Activated naive CD4-positive, alpha-beta T cell treated with anti-CD3 and anti-CD28 coated beads, Interleukin-2, amount 50 U/mL, for 72 hours (primary cell): ENCODE results near the gene MEX3D. TPM values are rescaled to one million over a fixed set of nuclear protein-coding genes. Genes with fewer than 3 reads are reported as not detected.

Experiments used
- ATAC-seq, 2 donors: fragments of 150-1000 bp; cut with Tn5 transposase; 2 replicates each; pipeline ENCODE4 v1.10.0; 2021; ENCODE audit warnings: mild to moderate bottlenecking in 2 of 2, moderate library complexity in 2 of 2
- DNase-seq, 2 donors: peaks; one replicate each; pipeline ENCODE4 v3.0.0; 2021 to 2022; ENCODE audit warnings: low spot score in 2 of 2
- H3K27ac Mint-ChIP-seq, 2 donors: one replicate each; pipeline ENCODE4 v1.8.0; 2022; ENCODE audit warnings: mild to moderate bottlenecking in 2 of 2, mixed read lengths in 2 of 2
- H3K36me3 Mint-ChIP-seq, 2 donors: one replicate each; pipeline ENCODE4 v1.8.0; 2022; ENCODE audit warnings: mixed read lengths in 2 of 2
- H3K9me3 Mint-ChIP-seq, 2 donors: one replicate each; pipeline ENCODE4 v1.8.0; 2022; ENCODE audit warnings: mixed read lengths in 2 of 2
- total RNA-seq, 2 donors: library from RNA; stranded (reverse); gene quantifications; one replicate each; pipeline ENCODE4 v1.2.3, GENCODE V29; 2022

The MEX3D gene
- total RNA-seq, 2 donors from 2014 or later, result 3.0 to 7.0 TPM

DNA sequence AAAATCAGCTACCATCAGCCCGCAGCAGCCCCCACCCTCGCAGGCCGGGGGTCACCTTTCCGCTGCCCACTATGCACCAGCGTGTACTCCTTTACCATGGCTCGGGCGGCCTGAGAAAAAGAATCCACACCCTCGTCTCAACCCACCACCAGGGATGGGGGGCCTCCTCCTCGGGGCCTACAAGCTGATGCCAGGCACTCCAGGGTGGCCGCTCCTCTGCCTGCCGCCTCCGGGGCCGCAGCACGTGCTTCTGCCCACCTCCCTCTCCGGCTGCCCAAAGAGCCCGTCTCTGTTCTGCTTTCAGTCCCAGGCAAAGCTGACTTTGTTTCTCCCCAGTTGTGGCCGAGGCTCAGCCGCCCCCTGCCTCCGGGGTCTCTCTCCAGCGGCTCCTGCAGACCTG, 11.1 kb upstream of the MEX3D start:
- no peaks in the 10 kb centered on the region for H3K9me3 Mint-ChIP-seq
- DNase-seq (no peak), ATAC-seq (no peak)
- peaks cover 0 to 10% of the 10 kb centered on the region in 2 donors for H3K36me3 Mint-ChIP-seq
- H3K27ac Mint-ChIP-seq, result peak overlapping the region in 1 of 2 donors; percentile 68

DNA sequence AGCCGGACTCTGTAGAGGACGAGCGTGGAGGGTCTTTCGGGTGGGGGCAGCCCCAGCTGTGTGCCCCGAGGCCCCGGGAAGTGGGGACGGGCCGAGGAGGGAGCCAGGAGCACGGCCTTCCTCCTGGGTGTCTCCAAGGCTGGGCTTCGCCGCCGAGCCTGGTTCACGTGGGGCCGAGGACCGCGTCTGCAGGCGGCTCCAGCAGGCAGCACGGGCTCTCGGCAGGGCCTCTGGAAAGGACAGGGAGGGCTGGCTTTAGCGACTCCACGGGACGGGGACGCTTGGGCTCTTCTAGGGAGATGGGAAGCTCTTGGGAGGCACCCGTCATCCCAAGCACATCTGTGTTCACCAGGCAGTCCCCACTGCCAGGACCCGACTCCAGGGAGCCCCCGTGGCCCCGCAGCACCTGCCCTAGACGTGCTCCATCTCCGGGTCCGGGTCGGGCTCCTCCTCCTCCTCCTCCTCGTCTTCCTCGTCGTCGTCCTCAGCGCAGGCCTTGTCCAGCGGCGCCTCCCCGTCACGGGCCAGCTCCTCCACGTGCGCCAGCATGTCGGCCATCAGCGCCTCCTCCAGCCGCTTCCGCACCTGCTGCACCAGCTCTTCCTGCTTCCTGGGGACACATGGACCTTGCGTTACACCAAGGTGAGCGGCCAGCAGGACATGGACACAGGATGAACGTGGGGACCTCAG, 9.9 kb upstream of the MEX3D start:
- peak in 1 of 2 donors; percentile 9 for ATAC-seq
- Mint-ChIP-seq H3K36me3 (peaks cover 0 to 10% of the 10 kb centered on the region in 2 donors), H3K9me3 (no peaks in the 10 kb centered on the region), H3K27ac (no peak overlapping the region)
- no peak for DNase-seq

DNA sequence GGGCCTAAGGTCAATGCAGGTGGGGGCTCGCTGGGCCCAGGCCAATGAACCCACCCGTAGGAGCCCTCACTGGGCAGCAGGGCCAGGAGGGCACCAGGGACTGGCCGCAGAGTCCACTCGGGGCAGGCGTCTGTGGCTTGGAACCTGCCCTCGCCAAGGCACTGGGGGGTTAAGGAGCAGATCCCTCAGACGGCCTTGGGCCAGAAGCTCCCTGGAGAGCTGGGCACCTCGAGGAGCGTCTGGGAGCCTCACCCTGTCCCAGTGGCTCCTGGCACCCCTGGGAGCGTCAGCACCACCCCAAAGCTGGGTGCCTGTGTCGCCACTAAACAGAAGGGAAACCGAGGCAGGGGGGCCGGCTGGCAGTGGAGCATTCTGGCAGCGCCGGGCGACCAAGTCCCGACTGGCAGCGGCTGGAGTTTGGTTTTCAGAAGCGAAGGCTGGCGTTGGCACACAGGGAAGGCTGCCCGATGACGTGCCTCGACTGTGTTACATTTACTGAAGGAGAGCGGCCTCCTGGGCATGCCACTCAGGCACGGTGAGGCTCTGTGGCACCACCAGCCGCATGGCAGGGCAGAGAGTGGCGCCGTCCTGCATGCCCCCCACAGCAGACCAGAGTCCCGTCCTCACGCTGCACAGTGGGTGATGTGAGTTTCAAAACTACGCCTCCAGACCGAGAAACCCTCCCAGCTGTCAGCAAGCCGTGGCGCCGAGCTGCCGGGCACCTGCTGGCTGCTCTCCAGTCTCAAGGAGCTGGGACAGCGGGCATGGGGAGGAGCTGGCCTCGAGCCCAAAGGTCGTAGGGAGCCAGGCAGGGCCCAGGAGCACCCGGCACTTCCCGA, 9.2 kb upstream of the MEX3D start:
- Mint-ChIP-seq H3K27ac (no peak overlapping the region), H3K9me3 (no peaks in the 10 kb centered on the region), H3K36me3 (peaks cover 0 to 10% of the 10 kb centered on the region in 2 donors)
- no peak for DNase-seq
- ATAC-seq, result peak in 1 of 2 donors; percentile 13

DNA sequence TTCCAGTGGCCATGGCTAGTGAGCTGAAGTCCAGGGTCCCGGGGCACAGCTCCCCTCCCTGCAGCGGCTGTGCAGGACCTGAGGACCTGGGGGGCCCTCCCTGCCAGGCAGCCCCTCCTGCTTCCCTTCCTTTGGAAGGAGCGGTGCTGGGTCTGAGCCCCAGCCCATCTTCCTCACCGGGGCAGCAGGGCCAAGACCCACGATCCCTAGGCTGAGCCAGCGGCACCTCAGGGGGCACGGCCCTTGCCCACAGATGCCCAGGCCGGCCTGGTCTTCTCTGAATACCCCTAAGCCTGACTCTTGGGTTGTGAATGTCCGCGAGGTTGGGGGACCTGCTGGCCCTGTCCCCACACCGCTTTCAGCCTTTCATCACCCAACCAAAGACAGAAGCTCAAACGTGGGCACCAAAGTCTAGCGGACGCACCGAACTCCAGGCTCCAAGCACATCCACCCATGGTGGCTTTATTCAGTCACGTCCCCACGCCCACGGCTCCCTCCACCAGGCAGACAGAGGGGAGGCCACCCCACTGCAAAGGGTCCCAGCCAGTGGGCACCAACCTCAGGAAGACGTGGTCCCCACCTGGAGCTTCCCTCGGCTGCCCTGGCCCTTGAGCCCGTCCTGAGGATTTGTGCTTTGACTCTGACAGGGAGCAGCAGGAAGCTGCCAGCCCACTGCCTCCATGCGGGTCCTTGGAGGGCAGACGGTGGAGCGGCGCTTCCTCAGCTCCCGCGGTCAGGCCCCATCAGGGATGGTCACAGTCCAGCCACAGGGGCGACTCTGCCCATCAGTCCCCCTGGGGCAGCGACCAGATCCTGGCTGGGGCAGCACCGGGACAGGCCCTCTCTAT, 8.3 kb upstream of the MEX3D start:
- DNase-seq, result no peak
- H3K36me3 Mint-ChIP-seq, result peaks cover 0 to 10% of the 10 kb centered on the region in 2 donors
- peak; percentile 18 to 24 for ATAC-seq
- peak overlapping the region in 1 of 2 donors; percentile 50 for H3K27ac Mint-ChIP-seq
- no peaks in the 10 kb centered on the region for H3K9me3 Mint-ChIP-seq

DNA sequence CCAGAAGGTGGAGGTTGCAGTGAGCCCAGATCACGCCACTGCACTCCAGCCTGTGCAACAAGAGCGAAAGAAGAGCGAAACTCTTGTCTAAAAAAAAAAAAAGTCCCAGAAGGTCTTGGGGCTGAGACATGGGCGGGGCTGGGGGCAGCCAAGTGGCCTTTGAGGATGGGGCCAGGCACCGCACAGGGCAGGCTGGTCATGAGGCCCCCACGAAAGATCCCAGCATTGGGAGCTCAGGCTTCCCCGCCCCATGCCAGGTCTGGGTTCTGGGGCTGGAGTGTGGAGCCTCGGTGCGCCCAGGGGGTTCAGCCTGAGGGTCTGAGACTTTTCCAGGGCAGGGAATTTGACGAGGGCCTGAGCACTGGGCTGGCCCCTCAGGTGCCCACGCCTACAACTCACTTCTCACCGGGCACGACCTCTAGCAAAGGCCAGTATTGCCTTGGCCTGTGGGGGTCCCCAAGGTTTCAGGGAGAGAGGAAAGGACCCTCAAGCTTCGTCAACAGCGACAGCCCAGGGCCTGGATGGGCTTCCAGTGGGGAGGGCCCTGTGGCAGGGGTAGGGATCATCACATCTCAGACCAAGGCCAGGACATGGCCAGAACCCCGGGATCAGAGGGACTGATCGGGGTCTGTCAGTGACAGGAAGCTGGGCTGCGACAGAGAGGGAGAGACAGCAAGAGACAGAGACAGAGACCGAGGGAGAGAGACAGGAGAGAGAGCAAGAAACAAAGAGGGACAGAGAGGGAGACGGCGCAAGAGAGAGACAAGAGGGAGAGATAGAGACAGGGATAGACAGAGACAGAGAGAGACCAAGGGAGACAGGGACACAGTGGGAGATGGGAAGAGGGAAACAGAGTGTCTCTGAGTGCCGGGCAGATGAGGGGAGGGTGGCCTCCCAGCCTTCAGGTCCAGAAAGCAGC, 7.5 kb upstream of the MEX3D start:
- peak in 1 of 2 donors; percentile 6 for ATAC-seq
- H3K36me3 Mint-ChIP-seq, result peaks cover 0 to 10% of the 10 kb centered on the region in 2 donors
- peak overlapping the region; percentile 50 to 67 for H3K27ac Mint-ChIP-seq
- H3K9me3 Mint-ChIP-seq, result no peaks in the 10 kb centered on the region
- DNase-seq, result no peak

DNA sequence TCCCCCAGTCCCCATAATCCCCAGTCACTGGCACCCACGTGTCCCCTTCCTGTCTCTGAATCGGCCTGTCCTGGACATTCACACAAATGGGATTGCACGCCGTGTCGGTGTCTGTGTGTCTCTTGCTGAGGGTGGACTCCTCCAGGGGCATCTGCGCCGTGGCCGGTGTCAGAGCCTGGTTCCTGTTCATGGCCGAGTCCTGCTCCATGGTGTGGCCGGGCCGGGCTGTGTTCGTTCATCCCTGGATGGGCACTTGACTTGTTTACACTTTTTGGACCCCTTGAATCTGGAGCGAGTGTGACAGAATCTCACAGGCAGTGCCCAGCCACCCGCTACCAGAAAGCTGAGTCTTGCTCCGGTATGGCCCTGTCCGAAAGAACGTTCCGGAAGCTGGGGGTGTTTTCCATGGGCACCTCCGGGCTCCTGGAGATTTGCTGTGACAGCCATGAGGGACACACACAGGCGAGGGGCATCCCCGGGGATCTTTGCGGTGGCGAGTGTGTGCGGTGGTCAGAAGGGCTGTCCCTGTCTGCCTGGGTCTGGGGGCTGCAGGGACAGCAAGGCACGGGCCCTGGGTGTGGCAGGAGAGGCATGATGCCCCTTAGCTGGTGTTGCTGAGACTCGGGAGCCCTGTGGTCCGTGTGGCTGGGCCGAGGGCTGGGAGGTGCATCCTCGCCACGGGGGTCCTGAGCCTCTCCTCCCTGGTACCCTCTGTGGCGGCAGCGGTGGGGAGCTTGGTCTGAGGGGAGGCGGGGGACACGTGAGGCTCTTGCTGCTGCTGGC, 6.4 kb upstream of the MEX3D start:
- no peaks in the 10 kb centered on the region for H3K9me3 Mint-ChIP-seq
- H3K27ac Mint-ChIP-seq, result peak overlapping the region; percentile 7 to 14
- DNase-seq, result no peak
- peaks cover 0 to 2% of the 10 kb centered on the region in 2 donors for H3K36me3 Mint-ChIP-seq
- ATAC-seq, result no peak

DNA sequence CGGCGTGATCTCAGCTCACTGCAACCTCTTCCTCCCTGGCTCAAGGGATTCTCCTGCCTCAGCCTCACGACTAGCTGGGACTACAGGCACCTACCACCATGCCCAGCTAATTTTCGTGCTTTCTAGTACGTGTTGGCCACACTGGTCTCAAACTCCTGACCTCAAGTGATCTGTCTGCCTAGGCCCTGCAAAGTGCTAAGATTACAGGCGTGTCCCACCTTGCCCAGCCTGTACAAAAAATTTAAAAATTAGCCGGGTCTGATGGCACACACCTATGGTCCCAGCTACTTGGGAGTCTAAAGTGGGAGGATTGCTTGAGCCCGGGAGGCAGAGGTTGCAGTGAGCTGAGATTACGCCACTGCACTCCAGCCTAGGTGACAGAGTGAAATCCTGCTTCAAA, 4.7 kb upstream of the MEX3D start:
- Mint-ChIP-seq H3K9me3 (no peaks in the 10 kb centered on the region), H3K27ac (no peak overlapping the region), H3K36me3 (no peaks in the 10 kb centered on the region)
- ATAC-seq (no peak), DNase-seq (no peak)

DNA sequence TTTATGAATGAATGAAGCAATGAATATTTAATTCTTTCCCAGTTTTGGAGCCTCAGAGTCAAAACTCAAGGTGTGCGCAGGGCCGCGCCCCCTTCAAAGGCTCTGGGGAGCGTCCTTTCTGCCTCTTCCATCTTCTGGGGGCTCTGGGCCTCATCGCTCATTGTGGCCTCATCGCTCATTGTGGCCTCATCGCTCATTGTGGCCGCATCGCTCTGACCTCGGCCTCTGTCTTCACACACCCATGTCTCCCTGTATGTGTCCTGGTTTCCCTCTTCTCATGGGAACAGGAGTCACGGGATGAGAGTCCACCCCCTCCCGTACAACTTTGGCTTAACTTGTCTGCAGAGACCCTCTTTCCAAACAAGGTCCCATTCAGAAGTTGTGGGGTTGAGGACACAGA, 3.2 kb upstream of the MEX3D start:
- H3K9me3 Mint-ChIP-seq, result no peaks in the 10 kb centered on the region
- ATAC-seq (no peak), DNase-seq (no peak)
- H3K27ac Mint-ChIP-seq, result no peak overlapping the region
- H3K36me3 Mint-ChIP-seq, result no peaks in the 10 kb centered on the region

DNA sequence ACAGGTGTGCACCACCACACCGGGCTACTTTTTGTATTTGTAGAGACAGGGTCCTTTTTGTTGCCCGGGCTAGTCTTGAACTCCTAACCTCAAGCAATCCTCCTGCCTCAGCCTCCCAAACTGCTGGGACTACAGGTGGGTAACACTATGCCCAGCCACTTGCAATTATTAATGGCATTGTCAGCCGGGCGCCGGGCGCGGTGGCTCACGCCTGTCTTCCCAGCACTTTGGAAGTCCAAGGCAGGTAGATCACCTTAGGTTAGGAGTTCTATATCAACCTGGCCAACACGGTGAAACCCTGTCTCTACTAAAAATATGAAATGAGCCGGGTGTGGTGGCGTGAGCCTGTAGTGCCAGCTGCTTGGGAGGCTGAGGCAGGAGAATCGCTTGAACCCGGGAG, 2.7 kb upstream of the MEX3D start:
- H3K36me3 Mint-ChIP-seq, result no peaks in the 10 kb centered on the region
- H3K9me3 Mint-ChIP-seq, result no peaks in the 10 kb centered on the region
- DNase-seq (no peak), ATAC-seq (no peak)
- H3K27ac Mint-ChIP-seq, result no peak overlapping the region

DNA sequence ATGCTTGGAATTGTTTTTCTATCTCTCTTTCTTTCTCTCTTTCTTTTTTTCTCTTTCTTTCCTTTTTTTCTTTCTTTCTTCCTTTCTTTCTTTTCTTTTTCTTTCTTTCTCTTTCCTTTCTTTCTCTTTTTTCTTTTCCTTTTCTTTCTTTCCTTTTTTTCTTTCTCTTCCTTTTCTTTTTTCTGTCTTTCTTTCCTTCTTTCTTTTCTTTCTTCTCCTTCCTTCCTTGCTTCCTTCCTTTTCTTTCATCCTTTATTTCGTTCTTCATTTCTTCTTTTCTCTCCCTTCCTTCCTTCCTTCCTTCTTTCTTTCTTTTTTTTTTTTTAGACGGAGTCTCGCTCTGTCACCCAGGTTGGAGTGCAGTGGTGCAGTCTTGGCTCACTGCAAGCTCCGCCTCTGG, 1.9 kb upstream of the MEX3D start:
- DNase-seq (no peak), ATAC-seq (no peak)
- Mint-ChIP-seq H3K9me3 (no peaks in the 10 kb centered on the region), H3K27ac (no peak overlapping the region), H3K36me3 (no peaks in the 10 kb centered on the region)

DNA sequence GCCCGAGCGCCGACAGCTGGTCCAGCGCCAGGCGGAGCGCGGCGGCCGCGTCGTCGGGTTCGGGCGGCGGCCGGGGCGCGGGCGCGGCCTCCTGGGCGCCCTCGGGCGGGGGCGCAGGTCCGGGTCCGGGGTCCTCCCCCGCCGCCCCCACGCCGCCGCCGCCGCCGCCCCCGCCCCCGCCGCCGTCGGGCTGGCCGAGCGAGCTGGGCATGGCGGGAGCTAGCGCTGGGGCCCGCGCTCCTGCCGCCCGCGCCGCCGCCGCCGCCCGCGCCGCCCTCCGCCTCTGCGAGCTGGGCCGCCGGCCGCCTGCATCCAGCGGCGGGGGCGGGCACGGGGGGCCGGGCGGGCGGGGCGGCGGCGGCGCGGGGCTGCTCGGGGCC, 287 bp downstream of the MEX3D start:
- H3K27ac Mint-ChIP-seq, result no peak overlapping the region
- no peak for DNase-seq

DNA sequence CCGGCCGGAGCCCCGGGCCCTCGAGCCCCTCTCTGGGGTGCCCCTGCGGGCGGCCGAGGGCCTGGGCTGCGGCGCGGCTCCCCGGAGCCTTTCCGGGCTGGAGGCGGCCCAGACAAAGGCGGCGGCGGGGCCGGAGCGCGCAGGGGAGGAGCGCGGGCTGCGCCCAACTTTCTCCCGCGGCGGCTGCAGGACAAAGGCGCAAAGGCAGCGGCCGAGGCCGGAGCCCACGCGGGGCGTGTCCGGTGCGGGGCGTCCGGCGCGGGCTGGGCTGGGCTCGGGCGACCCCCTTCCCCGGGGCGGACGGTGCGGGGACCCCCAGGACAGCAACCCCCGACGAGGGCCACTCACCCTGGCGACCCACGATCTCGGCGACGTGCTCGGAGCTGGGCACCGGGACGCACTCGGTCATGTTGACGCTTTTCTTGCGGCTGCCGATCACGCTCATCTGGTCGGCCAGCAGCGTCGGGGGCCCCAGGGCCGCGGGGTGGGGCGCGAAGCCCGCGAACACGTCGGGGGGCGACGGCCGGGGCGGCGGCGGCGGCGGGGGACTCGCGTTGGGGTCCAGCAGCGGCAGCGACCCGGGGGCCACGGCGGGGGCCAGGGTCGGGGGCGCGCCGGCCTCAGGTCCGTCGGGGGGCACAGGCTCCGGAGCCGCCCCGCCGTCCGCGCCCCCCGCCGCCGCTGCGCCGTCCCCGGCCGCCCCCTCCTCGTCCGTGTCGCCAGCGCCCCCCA, 843 bp downstream of the MEX3D start:
- H3K9me3 Mint-ChIP-seq, result no peaks in the 10 kb centered on the region
- H3K27ac Mint-ChIP-seq, result no peak overlapping the region
- no peak for ATAC-seq
- no peaks in the 10 kb centered on the region for H3K36me3 Mint-ChIP-seq
- DNase-seq, result peak in 1 of 2 donors; percentile 24

More for the DNA sequence above, 287 bp downstream of the MEX3D start:
- H3K9me3 Mint-ChIP-seq, result no peaks in the 10 kb centered on the region
- no peaks in the 10 kb centered on the region for H3K36me3 Mint-ChIP-seq
- ATAC-seq, result peak; percentile 40 to 44

DNA sequence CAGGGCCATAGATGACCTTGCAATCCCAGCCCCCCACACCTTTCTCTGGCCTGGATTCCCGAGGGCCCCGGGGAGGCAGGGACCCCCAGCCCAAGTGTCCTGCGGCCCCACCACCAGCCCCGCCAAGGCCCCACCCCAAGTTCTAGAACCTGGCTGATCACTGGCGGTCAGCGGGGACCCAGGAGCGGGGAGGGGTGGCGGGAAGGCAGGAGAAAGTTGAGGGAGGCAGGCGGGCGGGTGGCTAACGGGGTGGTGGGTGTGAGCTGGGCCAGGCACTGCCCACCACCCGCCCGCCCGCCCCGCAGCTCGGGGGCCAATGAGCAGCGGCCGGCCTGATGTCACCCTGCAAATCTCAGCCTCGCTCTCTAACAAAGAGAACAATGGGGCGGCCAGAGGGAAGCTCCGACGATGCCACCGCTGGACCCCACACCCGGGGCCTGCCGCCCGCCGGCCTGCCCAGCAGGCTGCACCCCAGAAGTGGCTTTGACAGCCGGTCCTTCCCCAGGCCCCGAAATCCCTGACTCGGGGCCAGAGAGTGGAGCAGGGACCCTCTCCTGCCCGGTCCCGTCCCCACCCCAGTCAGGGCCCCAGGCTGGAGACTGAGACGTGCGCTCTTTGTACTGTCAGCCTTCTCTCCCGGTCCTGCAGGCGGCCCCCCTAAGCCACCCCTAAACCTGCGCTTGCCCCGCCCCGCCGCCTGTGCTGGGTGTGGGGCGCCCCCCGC, 1.6 kb downstream of the MEX3D start:
- no peaks in the 10 kb centered on the region for H3K9me3 Mint-ChIP-seq
- DNase-seq (no peak), ATAC-seq (no peak)
- no peaks in the 10 kb centered on the region for H3K36me3 Mint-ChIP-seq
- no peak overlapping the region for H3K27ac Mint-ChIP-seq

DNA sequence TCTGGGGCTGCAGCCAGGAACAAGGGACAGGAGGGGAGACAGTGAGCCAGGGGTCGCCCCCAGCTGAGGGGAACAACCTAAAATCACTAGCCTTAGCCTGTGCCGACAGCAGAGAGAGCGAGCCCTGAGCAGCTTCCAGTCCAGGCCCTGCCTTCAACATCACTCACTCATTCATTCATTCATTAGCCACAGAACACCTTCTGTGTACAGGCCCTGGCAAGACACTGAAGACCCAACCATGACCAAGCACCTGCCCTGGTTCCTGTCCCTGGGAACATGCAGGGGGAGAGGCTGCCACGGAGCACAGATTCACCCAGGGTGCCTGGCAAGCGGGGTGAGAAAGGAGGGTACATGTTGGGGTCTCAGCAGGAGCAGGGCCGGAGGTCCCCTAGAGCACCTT, 4.9 kb downstream of the MEX3D start:
- ATAC-seq, result no peak
- H3K27ac Mint-ChIP-seq, result no peak overlapping the region
- H3K9me3 Mint-ChIP-seq, result no peaks in the 10 kb centered on the region
- no peaks in the 10 kb centered on the region for H3K36me3 Mint-ChIP-seq
- DNase-seq, result no peak
